ENCODE data around the gene CRMP1. TPM values are rescaled to one million over a fixed set of nuclear protein-coding genes. Genes with fewer than 3 reads are reported as not detected.

Gene CRMP1
- total and polyA plus RNA-seq, 12 donors: 0.18 to 17.7 (median 4.8) TPM

DNA sequence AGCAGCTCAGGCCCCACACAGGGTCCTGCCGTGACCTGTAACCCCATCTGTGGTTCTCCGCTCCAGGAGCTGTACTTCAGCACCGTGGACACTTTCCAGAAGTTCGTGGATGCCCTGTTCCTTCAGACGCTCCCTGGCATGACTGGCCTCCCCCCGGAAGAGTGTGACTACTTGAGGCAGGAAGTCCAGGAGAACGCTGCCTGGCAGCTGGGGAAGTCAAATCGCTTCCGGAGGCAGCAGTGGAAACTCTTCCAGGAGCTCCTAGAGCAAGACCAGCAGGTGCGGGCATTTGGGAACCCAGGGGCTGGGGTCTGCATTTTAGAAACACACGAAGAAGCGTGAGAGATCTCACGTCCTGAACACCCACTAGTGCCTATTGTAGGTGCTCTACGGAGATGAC lies 109.4 kb downstream of the CRMP1 start:
- intact Hi-C loops (cut with DNase I): no loop called here
- Histone ChIP-seq H3K27me3 (no peaks in the 10 kb centered on the region), H3K9me3 (replicated peaks in 1 of 3) (no peaks in the 10 kb centered on the region), H3K4me1 (replicated peaks in 1 of 2) (no peaks in the 10 kb centered on the region), H3K27ac (no peak overlapping the region), H3K4me3 (no peak overlapping the region), H3K36me3 (replicated peaks in 1 of 2) (no peaks in the 10 kb centered on the region)
- TF ChIP-seq POLR2A (IDR thresholded peaks at IDR 0.05) (no peak), CTCF (IDR thresholded peaks at IDR 0.05) (no peak)
- 82 to 90% (median 88%) methylated on average over 11 to 14 of the region's 14 CpGs for WGBS, 4 donors
- peak in 1 of 7 donors; percentile 35 for DNase-seq

DNA sequence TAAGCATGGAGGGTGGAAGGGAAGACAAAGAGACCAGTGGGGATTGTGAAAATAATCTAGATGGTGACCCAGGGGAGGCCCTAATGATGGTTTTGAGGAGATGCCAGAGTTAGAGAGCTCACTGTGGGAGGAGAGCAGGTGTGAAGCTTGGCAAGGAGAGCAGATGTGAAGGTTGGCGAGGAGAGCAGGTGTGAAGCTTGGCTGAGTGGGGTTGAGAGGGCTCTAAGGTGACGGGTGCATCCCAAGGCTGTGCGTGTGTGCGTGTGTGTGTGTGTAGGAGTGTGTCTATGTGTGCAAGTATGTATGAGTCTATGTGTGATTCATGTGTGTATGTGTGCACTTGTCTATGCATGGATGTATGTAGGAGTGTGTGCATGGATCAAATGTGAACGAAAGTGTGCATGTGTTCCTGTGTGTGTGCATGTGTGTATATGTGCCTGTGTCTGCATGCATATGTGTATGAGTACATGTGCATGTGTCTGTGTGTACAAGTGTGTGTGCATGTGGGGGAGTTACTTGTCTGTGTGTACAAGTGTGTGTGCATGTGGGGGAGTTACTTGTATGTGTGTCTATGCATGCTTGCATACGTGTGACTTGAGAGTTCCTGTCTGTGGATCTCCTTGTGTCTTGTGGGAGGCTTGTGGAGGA lies 109.9 kb downstream of the CRMP1 start:
- Histone ChIP-seq H3K4me3 (no peak overlapping the region), H3K9me3 (replicated peaks in 1 of 3) (no peaks in the 10 kb centered on the region), H3K27ac (no peak overlapping the region), H3K36me3 (replicated peaks in 1 of 2) (no peaks in the 10 kb centered on the region), H3K27me3 (no peaks in the 10 kb centered on the region), H3K4me1 (replicated peaks in 1 of 2) (no peaks in the 10 kb centered on the region)
- TF ChIP-seq CTCF (IDR thresholded peaks at IDR 0.05) (no peak), POLR2A (IDR thresholded peaks at IDR 0.05) (no peak)
- WGBS, 4 donors: 93 to 96% (median 95%) methylated on average over 6 of the region's 6 CpGs
- DNase-seq: peak in 2 of 7 donors; percentile 2 to 17
- intact Hi-C loops (cut with DNase I): no loop called here

- intact Hi-C loops (cut with DNase I): no loop called here
- TF ChIP-seq CTCF (IDR thresholded peaks at IDR 0.05): no peak
- no peak for TF ChIP-seq POLR2A (IDR thresholded peaks at IDR 0.05)
- H3K36me3 ChIP-seq (replicated peaks in 1 of 2): no peaks in the 10 kb centered on the region
- WGBS, 4 donors: 86 to 98% (median 89%) methylated on average over 3 of the region's 3 CpGs
- no peak overlapping the region for H3K27ac ChIP-seq
- DNase-seq: no peak
- no peaks in the 10 kb centered on the region for H3K4me1 ChIP-seq (replicated peaks in 1 of 2)
- no peak overlapping the region for H3K4me3 ChIP-seq
- no peaks in the 10 kb centered on the region for H3K9me3 ChIP-seq (replicated peaks in 1 of 3)
- H3K27me3 ChIP-seq: no peaks in the 10 kb centered on the region
Observed at GRCh38 chr4:5781691-5782090, 111.2 kb downstream of the CRMP1 start.

- DNase-seq: peak in 2 of 7 donors; percentile 2 to 25
- Histone ChIP-seq H3K27me3 (no peaks in the 10 kb centered on the region), H3K9me3 (replicated peaks in 1 of 3) (peaks cover 0 to 6% (median 0%) of the 10 kb centered on the region in 3 donors), H3K4me1 (replicated peaks in 1 of 2) (no peaks in the 10 kb centered on the region), H3K4me3 (no peak overlapping the region), H3K36me3 (replicated peaks in 1 of 2) (no peaks in the 10 kb centered on the region), H3K27ac (no peak overlapping the region)
- intact Hi-C loops (cut with DNase I): no loop called here
- WGBS, 4 donors: 88 to 94% (median 91%) methylated on average over 9 of the region's 9 CpGs
- no peak for TF ChIP-seq POLR2A (IDR thresholded peaks at IDR 0.05)
- no peak for TF ChIP-seq CTCF (IDR thresholded peaks at IDR 0.05)
Observed at GRCh38 chr4:5780831-5781480, 111.9 kb downstream of the CRMP1 start.

Measured in adrenal gland (tissue), 12 donors.